ENCODE data around the gene AOPEP.

DNA sequence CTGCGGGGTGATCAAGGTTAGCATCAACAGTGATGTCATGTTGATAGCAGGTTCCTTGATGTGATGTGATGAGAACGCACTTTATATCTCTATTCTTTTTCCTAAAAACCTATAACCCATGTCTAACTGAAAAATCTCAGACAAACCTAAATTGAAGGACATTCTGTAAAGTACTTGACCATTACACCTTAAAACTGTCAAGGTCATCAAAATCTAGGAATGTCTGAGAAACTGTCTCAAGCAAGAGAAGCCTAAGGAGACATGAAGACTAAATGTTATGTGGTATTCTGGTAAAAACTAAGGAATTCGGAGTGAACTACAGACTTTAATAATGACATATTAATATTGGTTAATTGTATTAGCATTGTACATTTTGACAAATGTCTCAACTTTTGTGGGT lies 170.0 kb downstream of the AOPEP start:
- TF ChIP-seq, protein P1, sequence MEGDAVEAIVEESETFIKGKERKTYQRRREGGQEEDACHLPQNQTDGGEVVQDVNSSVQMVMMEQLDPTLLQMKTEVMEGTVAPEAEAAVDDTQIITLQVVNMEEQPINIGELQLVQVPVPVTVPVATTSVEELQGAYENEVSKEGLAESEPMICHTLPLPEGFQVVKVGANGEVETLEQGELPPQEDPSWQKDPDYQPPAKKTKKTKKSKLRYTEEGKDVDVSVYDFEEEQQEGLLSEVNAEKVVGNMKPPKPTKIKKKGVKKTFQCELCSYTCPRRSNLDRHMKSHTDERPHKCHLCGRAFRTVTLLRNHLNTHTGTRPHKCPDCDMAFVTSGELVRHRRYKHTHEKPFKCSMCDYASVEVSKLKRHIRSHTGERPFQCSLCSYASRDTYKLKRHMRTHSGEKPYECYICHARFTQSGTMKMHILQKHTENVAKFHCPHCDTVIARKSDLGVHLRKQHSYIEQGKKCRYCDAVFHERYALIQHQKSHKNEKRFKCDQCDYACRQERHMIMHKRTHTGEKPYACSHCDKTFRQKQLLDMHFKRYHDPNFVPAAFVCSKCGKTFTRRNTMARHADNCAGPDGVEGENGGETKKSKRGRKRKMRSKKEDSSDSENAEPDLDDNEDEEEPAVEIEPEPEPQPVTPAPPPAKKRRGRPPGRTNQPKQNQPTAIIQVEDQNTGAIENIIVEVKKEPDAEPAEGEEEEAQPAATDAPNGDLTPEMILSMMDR (IDR thresholded peaks at IDR 0.05): no peak
- TF ChIP-seq POLR2A (IDR thresholded peaks at IDR 0.05): no peak

Data from thyroid gland (tissue), 4 donors.